ENCODE data around the gene FAM241A. TPM values are rescaled to one million over a fixed set of nuclear protein-coding genes. Genes with fewer than 3 reads are reported as not detected.

FAM241A gene
- total and polyA plus RNA-seq, 2 donors (not counting 1 experiment from before 2014, with no cell fraction given) = 0.43 to 0.79 TPM

DNA sequence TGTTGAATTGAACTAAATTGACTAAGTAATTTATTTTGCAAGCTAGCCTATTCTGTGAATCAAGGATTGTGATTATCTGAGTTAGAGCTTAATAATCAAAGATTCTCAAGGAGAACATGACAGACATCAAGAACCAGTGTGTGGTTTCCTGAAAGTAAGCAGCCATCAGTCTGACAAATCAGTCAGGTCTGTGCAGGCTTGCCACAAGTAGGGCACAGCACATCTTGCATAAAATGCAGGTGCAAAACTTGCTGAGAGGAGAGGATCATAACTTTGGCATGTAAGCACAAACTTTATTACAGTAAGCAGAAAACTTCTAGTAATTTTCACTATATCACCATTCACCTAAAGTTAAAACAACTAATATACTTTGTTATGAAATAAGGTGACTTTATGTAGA lies 22.5 kb downstream of the FAM241A start:
- no peak overlapping the region for H3K4me3 ChIP-seq (ENCODE audit: control extremely low read depth in 1 of 5, extremely low read depth in 1 of 5, insufficient read depth in 1 of 5, low read depth in 2 of 5, low read length in 4 of 5)
- H3K27ac ChIP-seq (ENCODE audit: low read length in 2 of 2) = no peak overlapping the region
- H3K27ac Mint-ChIP-seq = no peak overlapping the region
- H2AFZ ChIP-seq (ENCODE audit: insufficient read depth, low read depth, low read length, poor library complexity, severe bottlenecking) = no peak overlapping the region
- no peak for DNase-seq
- H3K36me3 ChIP-seq (replicated peaks in 1 of 2; ENCODE audit: control extremely low read depth in 1 of 2, control insufficient read depth in 1 of 2, extremely low read depth in 1 of 2, insufficient read depth in 2 of 2, low read length in 1 of 2) = no peaks in the 10 kb centered on the region
- no peak overlapping the region for H3K9ac ChIP-seq (ENCODE audit: low read length)
- no peaks in the 10 kb centered on the region for H3K79me2 ChIP-seq (ENCODE audit: control insufficient read depth, insufficient read depth, low read length)
- no peak for ATAC-seq (ENCODE audit: low read depth)
- no peaks in the 10 kb centered on the region for H3K4me1 ChIP-seq (ENCODE audit: control insufficient read depth in 2 of 2, insufficient read depth in 2 of 2, low read length in 2 of 2)
- POLR2A ChIA-PET = no interaction called here
- H3K9me3 Mint-ChIP-seq (ENCODE audit: insufficient read depth) = no peaks in the 10 kb centered on the region
- intact Hi-C loops (cut with micrococcal nuclease) = no loop called here
- no peaks in the 10 kb centered on the region for H4K20me1 ChIP-seq (ENCODE audit: control insufficient read depth, insufficient read depth, low read length, poor library complexity, severe bottlenecking)
- TF ChIP-seq, protein P1, sequence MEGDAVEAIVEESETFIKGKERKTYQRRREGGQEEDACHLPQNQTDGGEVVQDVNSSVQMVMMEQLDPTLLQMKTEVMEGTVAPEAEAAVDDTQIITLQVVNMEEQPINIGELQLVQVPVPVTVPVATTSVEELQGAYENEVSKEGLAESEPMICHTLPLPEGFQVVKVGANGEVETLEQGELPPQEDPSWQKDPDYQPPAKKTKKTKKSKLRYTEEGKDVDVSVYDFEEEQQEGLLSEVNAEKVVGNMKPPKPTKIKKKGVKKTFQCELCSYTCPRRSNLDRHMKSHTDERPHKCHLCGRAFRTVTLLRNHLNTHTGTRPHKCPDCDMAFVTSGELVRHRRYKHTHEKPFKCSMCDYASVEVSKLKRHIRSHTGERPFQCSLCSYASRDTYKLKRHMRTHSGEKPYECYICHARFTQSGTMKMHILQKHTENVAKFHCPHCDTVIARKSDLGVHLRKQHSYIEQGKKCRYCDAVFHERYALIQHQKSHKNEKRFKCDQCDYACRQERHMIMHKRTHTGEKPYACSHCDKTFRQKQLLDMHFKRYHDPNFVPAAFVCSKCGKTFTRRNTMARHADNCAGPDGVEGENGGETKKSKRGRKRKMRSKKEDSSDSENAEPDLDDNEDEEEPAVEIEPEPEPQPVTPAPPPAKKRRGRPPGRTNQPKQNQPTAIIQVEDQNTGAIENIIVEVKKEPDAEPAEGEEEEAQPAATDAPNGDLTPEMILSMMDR (IDR thresholded peaks at IDR 0.05) = no peak
- CTCF ChIA-PET = no interaction called here
- H3K4me3 Mint-ChIP-seq = no peak overlapping the region
- H3K9me3 ChIP-seq (ENCODE audit: control extremely low read depth in 1 of 3, control insufficient read depth in 2 of 3, insufficient read depth in 1 of 3, low read length in 2 of 3) = no peaks in the 10 kb centered on the region
- no peaks in the 10 kb centered on the region for H3K27me3 Mint-ChIP-seq
- H3K27me3 ChIP-seq (replicated peaks in 1 of 4; ENCODE audit: control extremely low read depth in 1 of 4, control insufficient read depth in 3 of 4, insufficient read depth in 4 of 4, low read length in 3 of 4) = no peaks in the 10 kb centered on the region
- no peak overlapping the region for H3K4me2 ChIP-seq (replicated peaks; ENCODE audit: low read depth, low read length, poor library complexity, severe bottlenecking)
- peaks cover 3% of the 10 kb centered on the region for H3K4me1 Mint-ChIP-seq

DNA sequence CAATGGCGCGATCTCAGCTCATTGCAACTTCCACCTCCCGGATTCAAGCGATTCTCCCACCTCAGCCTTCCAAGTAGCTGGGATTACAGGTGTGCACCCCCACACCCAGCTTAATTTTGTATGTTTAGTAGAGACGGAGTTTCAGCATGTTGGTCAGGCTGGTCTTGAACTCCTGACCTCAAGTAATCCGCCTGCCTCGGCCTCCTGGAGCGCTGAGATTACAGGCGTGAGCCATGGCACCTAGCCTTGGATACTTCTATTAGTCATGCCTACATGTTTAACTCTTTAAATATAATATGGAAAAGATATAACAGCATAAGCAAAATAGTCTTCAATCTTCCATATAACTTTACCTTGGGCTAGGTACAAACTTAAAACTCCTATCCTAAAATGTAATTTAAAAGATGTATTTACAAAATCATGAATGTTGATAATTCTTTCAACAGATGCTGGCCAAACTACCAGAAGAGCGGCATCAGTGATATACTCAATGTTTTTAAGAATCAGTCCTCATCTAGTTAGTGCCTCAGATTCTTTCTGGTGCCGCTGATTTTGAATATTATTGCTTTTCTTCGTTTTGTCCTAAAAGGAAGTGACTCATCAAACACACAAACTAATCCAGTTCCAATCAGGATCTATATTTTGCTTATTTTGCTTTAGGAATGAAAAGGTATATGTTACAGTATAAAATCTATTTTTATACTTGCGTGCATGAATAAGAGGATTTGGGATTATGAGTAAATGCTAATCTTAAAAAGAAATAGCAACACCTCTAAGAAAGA lies 23.7 kb downstream of the FAM241A start:
- Histone ChIP-seq H2AFZ (ENCODE audit: insufficient read depth, low read depth, low read length, poor library complexity, severe bottlenecking) (no peak overlapping the region), H3K27ac (ENCODE audit: low read length in 2 of 2) (no peak overlapping the region), H3K79me2 (ENCODE audit: control insufficient read depth, insufficient read depth, low read length) (no peaks in the 10 kb centered on the region), H4K20me1 (ENCODE audit: control insufficient read depth, insufficient read depth, low read length, poor library complexity, severe bottlenecking) (no peaks in the 10 kb centered on the region), H3K27me3 (replicated peaks in 1 of 4; ENCODE audit: control extremely low read depth in 1 of 4, control insufficient read depth in 3 of 4, insufficient read depth in 4 of 4, low read length in 3 of 4) (no peaks in the 10 kb centered on the region), H3K4me2 (replicated peaks; ENCODE audit: low read depth, low read length, poor library complexity, severe bottlenecking) (no peak overlapping the region), H3K9me3 (ENCODE audit: control extremely low read depth in 1 of 3, control insufficient read depth in 2 of 3, insufficient read depth in 1 of 3, low read length in 2 of 3) (no peaks in the 10 kb centered on the region), H3K36me3 (replicated peaks in 1 of 2; ENCODE audit: control extremely low read depth in 1 of 2, control insufficient read depth in 1 of 2, extremely low read depth in 1 of 2, insufficient read depth in 2 of 2, low read length in 1 of 2) (no peaks in the 10 kb centered on the region), H3K9ac (ENCODE audit: low read length) (no peak overlapping the region), H3K4me1 (ENCODE audit: control insufficient read depth in 2 of 2, insufficient read depth in 2 of 2, low read length in 2 of 2) (no peaks in the 10 kb centered on the region), H3K4me3 (ENCODE audit: control extremely low read depth in 1 of 5, extremely low read depth in 1 of 5, insufficient read depth in 1 of 5, low read depth in 2 of 5, low read length in 4 of 5) (no peak overlapping the region)
- H3K27ac Mint-ChIP-seq = no peak overlapping the region
- no peak for ATAC-seq (ENCODE audit: low read depth)
- TF ChIP-seq, protein P1 (IDR thresholded peaks at IDR 0.05) = no peak
- TF ChIP-seq EZH2 (IDR thresholded peaks at IDR 0.05; ENCODE audit: borderline replicate concordance, insufficient read depth, low read depth, low read length, poor library complexity, severe bottlenecking) = no peak
- H3K4me3 Mint-ChIP-seq = no peak overlapping the region
- no peaks in the 10 kb centered on the region for H3K9me3 Mint-ChIP-seq (ENCODE audit: insufficient read depth)
- H3K4me1 Mint-ChIP-seq = peaks cover 3% of the 10 kb centered on the region
- ChIA-PET CTCF (no interaction called here), POLR2A (no interaction called here)
- DNase-seq = no peak
- intact Hi-C loops (cut with micrococcal nuclease) = no loop called here
- no CpG with 5 or more reads among the region's 13 CpGs for WGBS (ENCODE audit: insufficient coverage)
- no peaks in the 10 kb centered on the region for H3K27me3 Mint-ChIP-seq

Measured in B cell (primary cell).